HL-60/S4 treated with retinoic acid at 250 ng/mL for 4 days and 3 days (cell line): ENCODE data around the gene SMARCAL1.
"Not testable (repeated sequence)": the region's sequence is repeated elsewhere in the genome, so short reads cannot be mapped to it uniquely, and the experiment has no call there.

Experiments used
- in situ Hi-C: fragments of 300-500 bp; cut with MboI; formaldehyde crosslinking; loops from 2 replicates; pipeline ENCODE4 v1.7.0; 2022; ENCODE audit warnings: low sequenced_read_pairs

Gene SMARCAL1

DNA sequence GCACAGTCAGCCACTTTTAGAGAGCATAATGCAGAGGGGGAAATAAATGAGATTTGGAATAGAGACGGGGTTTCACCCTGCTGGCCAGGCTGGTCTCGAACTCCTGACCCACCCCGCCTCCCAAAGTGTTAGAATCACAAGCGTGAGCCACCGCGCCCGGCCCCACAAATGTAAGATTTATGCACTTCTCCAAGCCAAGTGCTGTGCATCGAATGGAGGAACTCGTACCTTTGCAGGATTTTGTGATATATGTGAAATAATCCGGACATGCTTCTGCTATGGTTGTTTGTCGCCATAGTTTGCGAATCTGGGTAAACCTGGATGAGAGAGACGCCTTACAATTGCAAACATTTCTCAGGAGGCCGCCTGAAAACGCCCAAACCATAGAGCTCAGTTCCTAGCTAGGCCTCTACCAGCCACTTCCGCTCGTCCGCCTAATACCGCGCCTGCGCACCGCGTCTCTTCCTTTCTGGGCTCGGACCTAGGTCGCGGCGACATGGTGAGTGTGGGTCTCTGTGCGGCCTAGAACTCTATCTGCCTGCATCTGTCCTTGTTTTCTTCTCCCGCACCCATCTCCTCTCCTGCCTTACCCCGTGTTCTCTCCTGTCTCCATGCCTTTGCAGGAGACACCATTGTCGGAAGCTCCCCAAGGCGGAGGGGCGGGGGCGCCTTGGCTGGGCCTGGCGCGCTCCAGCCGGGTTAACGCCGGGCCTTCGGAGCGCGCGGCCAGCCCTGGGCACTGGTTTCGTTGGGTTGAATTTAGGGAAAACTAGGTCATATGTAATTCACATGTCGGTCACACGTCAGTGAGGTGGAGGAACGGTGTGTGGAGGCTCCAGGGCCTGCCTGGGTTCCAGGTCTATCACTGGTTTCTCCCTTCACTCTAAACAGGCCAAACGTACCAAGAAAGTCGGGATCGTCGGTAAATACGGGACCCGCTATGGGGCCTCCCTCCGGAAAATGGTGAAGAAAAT is 86.4 kb downstream of the SMARCAL1 start, which contains the start of gene RPL37A:
TSS of gene RPL37A (plus strand) at position 466 of the 974 bp plus-strand sequence. CDS start at position 497, 31 bp downstream.
- in situ Hi-C loops: no loop called here

DNA sequence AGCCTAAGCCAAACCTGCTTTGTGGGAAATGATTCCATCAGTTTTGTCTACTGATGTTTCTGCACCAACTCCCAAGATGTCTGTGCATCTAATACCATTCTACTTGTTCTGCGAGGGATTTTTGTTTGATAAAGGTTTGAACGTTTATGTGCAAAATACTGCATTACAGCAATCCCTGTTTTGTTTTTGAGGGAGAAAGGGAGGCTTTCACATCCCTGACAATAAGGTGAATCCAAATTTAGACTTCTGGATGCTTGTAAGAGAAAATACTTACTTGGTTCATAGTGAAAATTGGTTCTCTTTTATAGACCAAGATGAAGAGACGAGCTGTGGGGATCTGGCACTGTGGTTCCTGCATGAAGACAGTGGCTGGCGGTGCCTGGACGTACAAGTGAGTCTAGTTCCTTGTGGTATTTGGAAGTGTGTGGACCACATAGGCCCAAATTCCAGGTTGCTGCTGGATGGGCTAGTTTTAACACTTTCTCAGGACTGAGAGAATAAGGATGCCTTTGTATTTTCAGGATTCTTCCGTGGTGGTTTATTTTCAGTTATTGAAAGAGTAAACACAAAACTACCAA is 87.4 kb downstream of the SMARCAL1 start:
- in situ Hi-C loops: no loop called here

DNA sequence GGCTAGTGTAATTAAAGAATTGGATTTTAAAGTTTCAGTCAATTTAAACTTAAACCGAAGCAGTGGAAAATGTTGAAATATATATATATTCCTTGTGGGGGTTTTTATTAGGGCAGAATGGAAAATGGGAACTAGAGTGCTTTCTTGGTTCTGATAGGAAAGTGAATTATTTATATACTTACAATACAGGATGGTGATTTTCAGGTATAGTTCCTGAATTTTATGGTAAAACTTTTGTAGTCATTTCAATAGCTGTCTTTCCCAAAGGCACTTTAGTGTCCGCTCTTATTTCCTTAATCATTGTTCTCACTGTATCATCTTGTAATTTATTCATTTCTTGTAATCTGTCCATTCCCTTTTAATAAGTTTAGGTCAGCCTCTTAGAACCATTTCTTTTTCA is 88.3 kb downstream of the SMARCAL1 start:
- in situ Hi-C loops: no loop called here

DNA sequence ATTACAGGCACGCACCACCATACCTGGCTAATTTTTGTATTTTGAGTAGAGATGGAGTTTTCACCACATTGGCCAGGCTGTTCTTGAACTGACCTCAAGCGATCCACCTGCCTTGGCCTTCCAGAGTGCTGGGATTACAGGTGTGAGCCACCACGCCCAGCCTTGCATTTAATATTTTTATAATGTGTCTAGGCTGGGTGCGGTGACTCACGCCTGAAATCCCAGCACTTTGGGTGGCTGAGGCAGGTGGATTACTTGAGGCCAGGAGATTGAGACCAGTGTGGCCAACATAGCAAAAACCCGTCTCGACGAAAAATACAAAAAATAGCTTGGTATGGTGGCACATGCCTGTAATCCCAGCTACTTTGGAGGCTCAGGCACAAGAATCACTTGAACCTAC is 89.6 kb downstream of the SMARCAL1 start:
- in situ Hi-C loops: no loop called here

DNA sequence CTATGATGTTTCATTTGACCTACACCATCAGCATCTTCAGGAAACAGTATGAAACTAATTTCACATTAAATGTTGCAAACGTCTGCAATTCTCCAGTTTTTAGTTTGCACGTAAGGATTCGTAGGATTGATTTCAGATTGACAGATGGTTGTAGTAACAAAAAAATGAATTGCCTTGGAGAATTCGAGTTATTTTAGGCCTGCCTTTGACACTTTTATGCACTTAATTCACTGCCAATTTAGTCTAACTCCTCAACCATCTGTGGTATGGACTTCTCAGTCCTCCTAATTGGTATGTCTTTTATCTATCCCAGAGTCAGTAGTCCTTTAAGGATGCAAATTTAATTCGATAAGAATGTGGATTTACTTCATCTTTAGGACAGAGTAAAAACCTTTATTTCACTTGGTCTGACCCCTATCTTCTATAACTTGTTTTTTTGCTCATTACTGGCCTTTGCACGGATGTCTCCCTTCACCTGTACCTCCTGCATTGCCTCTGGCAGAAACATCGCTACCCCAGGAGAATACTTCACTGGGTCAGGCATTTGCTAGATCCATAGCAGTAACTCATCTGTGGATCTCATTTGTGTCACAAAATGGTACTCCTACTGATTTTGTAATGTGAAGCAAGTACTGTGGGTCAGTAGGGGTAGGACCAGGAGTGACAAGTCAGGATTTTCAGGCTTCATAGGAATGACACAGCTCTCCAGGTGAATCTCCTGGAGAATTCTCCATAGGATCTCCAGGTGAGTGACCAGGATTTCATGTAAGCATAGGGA is 90.3 kb downstream of the SMARCAL1 start:
- in situ Hi-C loops: no loop called here

DNA sequence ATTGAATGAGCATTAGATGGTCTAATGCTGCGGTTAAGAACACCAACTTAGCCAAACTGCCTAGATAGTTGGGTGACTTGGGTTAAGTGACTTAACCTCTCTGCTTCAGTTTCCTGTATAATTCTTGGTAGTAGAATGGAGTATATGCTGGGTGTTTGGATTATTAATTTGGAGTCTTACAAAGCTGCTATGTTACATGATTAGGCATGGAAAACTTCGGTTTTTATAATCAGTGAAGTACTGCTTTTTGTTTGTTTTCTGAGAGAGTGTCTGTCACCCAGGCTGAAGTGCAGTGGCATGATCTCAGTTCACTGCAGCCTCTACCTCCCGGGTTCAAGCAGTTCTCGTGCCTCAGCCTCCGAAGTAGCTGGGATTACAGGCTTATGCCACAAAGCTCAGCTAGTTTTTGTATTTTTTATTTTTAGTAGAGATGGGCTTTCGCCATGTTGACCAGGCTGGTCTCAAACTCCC is 90.9 kb downstream of the SMARCAL1 start:
- in situ Hi-C loops: no loop called here

DNA sequence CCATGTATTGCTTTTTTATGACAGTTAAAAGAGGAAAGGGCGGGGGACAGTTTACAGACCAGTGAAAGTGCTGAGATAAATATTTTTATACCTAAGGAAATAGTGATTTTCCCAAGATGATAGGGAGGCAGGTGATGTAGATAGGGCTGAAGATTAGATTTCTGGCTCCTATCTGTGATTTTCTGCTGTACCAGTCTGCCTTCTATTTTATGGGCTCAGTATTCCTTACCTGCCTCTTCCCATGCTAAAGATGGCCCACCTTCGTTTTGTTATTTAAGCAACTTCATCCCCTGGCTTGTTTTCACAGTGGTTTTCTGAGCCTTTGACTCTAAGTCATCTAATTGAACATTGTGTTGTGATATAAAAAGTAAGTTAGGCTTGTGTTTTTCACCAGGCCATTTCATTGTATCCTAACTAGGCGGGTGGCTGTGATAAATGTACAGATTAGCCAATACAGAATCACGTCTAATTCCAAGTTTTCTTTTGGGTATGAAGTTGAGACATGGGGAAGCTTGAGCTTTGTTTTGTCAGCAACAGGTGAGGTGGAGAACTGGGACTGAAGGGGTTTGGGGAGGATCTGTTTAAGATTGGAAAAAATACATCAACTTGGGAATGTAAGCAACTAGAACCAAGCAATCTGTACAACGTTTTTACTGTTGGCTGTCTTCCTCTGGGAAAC is 91.6 kb downstream of the SMARCAL1 start:
- in situ Hi-C loops: no loop called here

DNA sequence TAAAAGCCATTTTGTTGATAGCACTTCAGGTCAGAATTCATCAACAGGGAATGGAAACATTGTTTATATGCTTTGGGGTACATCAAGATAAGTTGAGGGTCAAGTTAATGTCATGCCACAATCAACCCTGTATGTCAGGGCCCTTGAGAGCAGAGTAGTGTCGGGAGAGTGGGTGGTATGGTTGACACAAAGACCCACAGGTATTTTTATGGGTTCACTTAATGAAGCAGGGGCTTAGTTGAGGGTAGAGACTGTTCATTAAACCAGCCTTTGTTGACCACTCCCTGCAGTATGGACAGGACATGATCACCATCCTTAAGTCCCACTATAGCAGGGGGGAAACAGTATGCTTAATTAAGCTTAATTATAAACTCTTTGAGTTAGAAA is 92.1 kb downstream of the SMARCAL1 start:
- in situ Hi-C loops: no loop called here

DNA sequence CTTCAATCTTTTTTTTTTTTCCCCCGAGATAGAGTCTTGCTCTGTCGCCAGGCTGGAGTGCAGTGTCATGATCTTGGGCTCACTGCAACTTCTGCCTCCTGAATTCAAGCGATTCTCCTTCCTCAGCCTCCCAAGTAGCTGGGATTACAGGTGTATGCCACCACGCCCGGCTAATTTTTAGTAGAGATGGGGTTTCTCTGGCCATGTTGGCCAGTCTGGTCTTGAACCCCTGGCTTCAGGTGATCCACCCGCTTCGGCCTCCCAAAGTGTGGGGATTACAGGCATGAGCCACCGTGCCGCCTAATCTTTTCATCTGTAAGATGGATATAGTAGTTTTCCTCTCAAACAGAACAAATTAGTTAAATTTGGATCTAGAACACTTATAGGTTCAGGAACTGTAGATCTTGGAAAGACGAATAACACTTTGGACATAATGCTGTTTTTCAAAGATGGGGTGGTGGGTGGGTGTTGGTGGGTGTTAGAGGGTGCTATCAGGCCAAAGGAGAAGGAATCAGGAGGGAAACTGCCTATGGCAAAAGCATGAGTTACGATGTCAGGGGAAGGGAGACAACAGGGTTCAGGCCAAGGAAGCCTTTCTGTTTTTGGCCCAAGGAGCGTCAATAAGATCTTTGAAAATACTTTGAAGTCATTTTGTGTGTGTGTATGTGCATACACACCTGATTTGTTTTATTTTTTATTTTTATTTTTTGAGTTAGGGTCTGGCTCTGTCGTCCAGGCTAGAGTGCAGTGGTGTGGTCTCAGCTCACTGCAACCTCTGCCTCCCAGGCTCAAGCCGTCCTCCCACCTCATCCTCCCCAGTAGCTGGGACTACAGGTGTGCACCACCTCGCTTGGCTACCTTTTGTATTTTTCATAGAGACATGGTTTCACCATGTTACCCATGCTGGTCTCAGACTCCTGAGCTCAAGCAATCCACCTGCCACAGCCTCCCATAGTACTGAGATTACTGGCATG is 93.1 kb downstream of the SMARCAL1 start:
- in situ Hi-C loops: no loop called here

DNA sequence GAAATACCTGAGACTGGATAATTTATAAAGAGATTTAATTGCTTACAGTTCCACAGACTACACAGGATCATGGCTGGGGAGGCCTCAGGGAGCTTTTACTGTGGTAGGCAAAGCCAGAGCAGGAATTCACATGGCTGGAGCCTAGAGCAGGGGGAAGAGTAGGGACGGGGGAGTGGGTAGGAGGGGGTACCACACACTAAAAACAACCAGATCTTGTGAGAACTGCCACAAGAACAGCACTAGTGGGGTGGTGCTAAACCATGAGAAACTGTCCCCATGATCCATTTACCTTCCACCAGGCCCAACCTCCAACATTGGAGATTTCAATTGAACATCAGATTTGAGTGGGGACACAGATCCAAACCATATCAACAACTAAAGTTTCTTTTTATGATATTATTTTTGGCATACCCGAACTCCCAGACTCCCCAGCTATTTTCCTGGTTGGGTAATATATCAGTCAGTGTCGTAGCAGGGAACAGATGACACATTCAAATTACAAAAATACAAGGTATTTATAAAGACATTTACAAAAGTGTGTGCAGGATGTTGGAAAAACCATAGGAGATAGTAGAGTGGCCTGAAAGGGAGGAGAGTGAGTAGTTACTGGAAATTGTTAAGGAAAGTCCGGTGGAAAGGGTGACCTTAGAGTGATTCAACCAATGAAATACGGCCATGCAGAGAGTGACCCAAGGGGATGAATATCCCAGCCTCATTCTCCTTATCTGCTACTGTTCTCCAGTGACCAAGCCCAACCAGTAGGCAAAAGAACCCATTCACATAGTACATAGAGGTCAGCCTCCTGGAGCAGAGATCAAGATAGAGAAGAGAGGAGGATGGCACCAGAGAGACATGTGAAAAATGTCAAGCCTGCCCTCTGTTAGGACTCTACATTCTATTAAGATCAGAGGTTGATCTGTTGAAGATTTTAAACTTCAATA is 95.2 kb downstream of the SMARCAL1 start:
- in situ Hi-C loops: no loop called here

DNA sequence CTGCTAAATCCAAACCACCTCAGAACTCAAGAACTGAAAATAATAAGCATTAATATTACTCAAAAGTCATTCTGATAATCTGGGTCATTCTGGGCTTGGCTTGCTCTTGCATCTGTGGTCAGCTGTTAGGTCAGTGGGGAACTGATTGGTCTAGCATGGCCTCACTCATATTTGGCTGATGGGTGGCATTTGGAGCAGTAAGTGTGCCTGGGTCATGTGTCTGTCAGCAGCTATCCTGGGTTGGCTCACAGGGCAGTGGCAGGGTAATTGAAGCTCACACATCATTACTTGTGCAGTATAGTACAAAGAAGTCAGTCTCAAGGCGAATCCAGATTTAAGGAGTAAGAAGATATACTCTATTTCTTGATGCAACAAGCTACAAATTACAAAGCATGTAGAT is 95.9 kb downstream of the SMARCAL1 start:
- in situ Hi-C loops: no loop called here

DNA sequence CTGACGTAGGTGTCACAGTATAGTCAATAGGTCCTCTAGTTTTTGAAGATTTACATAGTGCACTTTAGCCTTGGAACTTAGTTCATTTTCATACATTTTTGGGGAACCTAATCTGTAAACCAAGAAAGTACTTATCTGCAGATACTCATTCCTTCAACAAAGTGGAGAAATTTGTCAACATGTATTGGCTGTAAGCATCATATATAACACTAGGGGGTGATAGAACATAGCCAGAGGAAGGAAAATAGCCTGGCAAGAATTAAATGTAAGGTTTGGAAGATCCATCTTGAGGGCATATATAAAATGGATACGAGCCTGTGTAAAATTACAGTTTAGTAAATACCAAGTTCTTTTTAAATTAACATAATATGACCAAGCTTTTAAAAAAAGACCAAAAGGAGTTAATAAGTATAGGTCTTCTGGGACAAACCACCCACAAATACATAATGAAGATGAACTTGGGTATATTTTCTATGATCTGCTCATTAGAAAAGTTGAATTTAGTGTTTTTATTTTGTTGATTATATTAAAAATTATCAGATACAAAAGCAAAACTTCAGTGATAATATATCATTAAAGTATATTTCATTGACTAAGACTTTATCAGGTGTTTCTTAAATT is 104.6 kb downstream of the SMARCAL1 start:
- in situ Hi-C loops: no loop called here

DNA sequence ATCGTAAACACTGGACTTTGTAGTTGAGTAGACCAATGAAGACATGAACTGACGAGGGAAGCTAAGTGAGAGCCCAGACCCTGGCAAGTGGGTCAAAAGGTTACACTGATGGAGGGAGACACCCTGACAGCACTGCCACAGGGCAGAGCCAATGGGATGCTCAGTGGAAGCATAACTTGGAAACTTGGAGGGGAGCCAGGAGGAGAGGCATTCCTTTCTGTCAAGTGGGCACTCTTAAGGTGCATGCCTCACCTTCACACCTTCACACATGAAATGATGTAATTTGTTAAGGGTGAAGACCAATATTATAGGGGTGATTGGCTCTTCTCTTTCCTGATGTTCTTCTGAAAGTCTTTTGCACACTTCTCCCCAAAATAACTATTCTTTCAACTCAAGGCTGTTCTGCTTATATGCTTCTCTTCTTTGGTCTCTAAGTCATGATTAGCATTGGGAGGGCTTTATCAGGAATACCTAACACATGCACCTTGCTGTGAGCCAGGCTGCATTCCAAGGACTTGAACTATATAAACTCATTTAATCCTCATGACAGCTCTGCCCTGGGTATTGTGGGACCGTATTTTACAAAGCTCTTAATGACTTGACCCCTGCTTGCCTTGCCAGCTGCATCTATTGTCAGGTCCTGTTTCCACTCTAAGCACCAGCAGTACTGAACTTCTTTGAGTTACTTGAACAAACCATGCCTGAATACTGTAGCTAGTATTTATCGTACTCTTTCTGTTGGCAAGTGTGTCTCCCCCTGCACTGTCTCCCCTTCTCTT is 105.4 kb downstream of the SMARCAL1 start:
- in situ Hi-C loops: no loop called here

DNA sequence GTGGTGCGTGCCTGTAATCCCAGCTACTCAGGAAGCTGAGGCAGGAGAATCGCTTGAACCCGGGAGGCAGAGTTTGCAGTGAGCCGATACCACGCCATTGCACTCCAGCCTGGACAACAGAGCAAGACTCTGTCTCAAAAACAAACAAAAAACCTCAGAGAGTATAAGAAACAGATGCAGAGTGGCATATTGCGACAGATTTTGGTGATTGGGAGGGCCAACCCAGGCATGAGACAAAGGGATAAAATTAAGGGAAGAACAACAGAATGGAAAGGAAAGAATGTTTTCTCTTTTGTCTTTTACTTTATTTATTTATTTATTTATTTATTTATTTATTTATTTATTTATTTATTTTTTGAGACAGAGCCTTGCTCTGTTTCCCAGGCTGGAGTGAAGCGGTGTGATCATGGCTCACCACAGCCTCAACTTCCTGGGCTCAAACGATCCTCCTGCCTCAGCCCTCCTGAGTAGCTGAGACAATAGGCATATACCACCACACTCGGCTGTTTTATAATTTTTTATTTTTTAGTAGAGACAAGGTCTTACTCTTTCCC is 106.4 kb downstream of the SMARCAL1 start:
- in situ Hi-C loops: not testable (repeated sequence)

DNA sequence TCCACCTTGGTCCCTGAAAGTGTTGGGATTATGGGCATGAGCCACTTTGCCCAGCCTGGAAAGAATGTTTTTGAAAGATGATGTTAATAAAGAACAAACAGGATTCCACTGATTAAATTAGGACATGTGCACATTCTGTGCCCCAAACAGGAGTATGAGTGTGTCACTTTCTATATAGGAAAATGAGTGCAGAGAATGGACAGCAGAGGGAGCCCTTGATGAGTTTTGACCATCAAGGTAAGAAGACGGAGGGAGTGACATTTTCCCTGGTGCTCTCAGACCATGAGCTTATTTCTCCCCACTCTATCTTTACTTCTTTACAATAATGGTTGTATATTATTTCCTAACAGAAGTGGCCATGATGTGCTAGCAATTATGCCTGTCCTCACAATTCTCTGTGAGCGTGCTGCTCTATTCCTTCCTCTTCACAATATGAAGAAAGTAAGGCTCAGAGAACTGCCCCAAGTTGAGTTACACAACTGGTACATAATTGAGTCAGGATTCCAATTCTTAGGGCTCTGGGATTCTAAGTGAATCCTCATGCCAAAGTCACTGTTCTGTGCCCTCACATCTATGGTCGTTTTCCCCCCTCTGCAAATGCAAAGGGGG is 107.0 kb downstream of the SMARCAL1 start:
- in situ Hi-C loops: no loop called here

DNA sequence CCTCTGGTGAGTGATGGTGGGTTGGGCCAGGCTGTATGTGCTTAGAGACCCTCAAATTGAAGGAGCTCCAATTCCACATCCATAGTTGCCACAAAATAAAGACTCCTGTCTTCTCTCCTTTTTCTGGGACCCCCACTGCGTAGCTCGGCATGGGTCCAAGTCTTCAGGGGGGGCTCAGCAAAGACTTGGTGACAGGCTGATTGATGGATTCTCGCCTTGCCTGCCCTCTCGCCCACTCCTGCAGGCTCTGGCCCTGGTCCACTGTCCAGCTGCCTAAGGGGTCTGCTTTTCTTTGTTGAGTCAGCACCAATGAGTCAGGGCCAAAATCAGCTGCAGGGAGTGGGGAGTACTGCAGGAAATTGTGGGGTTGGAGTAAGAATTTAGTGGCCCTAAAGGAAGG is 107.8 kb downstream of the SMARCAL1 start:
- in situ Hi-C loops: loop anchor here (10.0 kb wide), 1 partner anchor 145 kb away; no protein-coding TSS in a partner anchor
